SW 1271 (cell line): ENCODE data around the gene C16orf95.
"Not testable (repeated sequence)": the region's sequence is repeated elsewhere in the genome, so short reads cannot be mapped to it uniquely, and the experiment has no call there.

ENCODE experiments used
- DNase-seq, 2 experiments: peaks; one replicate each; lab custom pipeline; 2025; lab: John Stamatoyannopoulos, UW

The C16orf95 gene, protein sequence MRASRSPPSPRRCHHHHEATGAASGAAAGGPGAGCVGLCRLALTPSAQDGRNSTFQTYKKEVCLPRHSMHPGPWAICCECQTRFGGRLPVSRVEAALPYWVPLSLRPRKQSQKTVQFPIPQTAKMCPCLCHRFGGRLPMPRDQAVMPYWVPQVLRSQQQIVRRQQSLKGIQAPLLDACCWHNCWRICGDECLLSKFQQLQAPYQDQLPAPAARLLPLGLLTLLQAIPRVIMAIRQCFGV

DNA sequence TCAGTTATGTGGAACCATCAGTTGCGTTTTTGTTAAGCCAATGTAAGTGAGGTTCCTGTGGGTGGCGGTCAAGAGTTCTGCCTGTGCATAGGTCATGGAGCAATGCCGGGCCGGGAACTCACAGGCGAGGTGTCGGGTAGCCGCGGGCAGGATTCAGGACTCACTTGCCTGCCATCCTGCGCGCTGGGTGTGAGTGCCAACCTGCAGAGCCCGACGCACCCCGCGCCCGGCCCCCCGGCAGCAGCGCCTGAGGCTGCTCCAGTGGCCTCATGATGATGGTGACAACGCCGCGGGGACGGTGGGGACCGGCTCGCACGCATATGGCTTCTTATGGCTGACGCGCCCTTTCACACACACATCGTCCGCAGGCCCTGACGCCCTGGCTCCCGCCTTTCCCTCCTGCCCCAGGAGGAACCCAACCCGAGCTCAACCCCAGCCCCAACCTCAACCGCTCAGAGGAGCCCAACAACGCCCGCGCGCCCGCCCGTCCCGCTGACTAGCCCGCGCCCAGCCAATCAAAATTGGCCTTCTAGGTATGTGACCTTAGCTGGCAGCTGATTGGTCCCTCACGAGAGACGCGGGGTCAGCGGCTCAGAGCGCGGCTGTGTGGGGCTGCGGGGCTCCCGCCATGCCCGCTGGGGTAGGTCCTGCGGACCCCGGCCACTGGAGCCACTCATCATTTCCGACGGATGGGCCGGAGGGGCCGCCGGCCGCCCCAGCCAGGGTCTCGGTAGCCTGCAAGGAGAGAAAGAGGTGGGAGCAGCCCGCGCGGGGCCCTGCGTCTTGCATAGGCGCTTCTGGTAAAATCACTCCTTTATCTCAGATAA lies at the start of gene C16orf95:
Gene C16orf95 (minus strand): TSS at position 470 of the 827 bp plus-strand sequence. CDS start 150 bp downstream, at position 320.
- DNase-seq = peak; percentile 77 to 87

DNA sequence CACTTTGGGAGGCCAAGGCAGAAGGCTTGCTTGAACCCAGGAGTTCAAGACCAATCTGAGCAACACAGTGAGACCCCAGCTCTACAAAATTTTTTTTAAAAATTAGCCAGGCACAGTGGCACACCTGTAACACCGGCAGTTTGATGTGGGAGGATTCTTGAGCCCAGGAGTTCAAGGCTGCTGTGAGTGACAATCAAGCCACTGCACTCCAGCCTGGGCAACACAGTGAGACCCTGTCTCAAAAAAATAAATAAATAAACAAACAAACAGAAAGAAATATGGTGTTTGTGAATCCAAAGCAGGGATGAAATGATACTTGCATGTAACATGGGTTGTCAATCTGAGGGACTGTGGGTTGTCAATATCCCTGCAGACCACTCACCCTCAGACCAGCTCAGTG lies 49.7 kb upstream of the C16orf95 start:
- DNase-seq = no peak

DNA sequence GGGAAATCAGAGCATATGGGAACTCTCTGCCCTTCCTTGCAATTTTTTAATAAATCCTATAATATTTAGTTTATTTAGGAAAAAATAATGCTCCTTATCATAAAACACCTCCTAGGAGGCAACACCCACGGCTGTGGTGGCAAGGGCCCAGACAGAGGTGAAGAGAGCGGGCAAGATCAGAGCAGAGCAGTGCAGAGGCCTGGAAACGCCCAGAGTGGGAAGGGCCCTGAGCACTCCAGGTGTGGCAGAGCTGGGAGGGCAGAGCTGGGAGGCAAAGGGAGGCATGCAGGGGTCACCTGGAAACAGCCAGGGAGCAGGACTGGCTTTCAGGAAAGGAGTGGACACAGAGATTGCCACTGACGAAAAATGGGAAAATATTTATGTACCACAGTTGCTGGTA lies 49.1 kb upstream of the C16orf95 start:
- no peak for DNase-seq

DNA sequence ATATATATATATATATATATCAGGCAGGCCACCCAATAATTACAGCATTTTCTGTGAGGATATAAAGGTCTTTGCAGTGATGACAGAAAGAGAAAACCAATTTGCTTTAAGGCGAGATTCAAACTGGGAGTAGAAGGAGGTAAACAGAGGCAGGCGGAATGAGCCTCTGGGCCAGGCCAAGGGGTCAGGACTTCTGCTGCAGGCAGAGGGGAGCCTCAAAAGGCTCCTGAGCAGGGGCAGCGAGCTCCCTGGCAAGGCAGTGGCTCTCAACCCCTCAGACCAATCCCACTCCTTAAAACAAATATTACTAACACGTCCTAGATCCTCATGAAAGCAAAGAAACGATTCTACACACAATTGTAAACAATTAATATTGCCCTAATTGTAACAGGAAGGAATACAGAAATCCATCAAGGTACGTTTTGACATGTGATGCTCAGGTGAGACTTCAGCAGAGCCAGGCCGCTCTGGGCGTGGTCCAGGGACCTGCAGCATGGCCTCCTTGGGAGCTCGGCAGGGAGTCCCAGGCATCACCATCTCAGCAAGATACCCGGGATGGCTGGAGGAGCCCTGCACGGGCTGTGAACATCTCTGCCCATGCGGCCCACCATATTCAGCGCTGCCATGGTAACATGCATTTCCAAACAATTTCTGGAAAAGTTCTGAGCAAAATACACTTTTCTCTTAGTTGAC lies 48.0 kb upstream of the C16orf95 start:
- DNase-seq = no peak

DNA sequence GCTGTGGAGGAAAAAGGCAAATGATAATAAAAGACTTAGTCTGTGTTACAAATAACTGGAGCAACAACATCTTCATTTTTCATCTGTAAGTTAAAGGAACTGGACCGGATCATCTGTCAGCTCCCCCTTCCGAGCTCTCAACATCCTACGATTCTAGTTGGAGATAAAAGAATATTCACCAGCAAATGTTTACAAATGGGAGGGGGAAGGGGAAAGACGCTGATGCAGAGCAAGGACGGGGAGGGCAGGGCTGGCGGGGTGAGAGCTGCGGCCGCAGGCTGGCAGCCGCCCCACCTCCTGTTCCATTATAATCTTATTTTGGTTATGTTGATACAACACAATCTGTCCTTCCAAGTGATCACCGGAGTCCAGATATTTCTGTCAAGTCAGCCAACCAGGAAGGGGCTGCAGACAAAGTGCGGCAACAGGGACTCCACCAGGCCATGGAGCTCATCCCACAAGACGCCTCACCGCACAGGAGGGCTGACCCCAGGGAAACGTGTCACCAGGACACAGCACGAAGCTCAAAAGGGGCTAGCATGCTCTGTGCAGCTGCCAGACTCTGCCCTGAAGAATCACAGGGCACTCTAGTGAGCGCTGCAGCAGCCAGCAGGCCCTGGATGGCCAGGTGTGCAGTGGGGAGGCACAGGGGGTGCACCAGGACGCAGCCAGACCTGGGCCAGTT lies 46.7 kb upstream of the C16orf95 start:
- no peak for DNase-seq

DNA sequence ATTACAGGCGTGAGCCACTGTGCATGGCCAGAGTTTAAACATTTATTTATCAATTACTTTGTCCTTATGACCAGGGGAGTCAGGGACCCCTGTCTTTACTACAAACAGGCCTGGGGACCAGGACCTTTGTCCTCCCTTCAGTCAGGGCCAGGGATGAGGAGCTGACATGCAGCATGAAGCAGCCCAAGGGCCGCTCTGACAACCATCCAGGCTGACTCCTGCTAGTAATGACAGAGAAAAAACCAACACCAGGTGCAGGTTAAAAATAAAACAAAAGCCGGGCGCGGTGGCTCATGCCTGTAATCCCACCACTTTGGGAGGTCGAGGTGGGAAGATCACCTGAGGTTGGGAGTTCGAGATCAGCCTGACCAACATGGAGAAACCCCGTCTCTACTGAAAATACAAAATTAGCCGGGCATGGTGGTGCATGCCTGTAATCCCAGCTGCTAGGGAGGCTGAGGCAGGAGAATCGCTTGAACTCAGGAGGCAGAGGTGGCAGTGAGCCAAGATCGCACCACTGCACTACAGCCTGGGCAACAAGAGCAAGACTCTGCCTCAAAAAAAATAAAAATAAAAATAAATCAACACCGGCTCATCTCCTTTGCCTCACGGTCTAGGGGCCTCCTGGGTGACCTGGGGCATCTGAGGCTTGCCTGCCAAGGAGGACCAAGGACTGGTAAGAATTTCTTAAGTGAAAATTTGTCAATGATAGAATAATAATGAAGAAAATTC lies 45.8 kb upstream of the C16orf95 start:
- DNase-seq = not testable (repeated sequence)

DNA sequence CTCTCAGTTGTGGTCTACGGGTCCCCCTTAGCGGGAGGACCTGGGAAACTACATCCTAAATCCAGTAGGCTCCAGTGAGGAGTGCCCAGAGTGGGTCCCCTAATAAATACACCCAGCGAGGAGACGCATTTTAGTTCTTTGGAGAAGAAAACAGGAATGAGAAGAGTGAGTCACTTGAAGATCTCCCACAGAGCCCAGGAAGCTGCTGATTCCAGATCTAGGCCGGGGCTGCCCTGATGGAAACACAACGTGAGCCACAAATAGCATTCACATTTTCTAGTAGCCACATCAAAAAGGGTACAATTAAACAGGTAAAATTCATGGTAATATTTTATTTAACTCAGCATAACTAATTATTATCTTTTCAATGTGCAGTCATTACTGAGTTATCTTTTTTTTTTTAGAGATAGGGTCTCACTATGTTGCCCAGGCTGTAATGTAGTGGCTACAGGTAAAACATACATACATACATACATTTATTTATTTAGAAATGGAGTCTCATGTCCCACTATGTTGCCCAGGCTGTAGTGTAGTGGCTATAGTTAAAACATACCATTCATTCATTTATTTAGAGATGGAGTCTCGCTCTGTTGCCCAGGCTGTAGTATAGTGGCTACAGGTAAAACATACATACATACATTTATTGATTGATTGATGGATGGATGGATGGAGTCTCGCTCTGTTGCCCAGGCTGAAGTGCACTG lies 44.9 kb upstream of the C16orf95 start:
- DNase-seq = no peak

DNA sequence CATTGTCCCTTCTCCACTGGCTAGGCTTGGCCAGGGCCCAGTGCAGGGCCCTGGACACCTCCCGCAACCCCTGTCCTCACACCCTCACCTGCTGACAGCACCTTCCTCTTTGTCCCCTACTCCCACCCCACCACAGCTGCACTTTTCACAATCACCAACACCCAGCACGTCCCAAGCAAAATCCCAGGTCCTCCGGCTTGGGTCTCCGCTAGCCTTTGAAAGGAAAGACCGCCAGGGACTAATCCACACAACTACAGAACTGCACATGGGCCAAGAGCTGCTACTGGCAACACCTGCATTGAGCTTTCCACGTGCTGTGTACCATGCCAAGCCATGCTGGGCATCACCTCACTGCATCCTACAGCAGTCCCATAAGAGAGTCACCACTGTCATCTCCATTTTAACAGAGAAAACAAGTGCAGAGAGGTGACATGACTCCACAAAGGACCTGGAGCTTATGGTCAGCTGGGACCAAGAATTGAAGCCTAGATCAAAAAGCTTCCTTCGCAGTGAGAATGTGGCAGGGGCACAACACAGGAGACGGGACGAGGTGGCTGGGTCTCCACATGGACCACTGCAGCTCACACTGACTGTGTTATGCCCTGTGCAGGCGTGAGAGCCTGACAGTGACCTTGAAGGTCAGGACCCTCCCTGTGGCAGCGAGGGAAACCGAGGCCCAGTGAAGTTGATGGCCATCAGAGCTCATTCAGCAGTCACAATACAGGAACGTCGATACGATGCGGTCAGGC lies 43.8 kb upstream of the C16orf95 start:
- DNase-seq = no peak

DNA sequence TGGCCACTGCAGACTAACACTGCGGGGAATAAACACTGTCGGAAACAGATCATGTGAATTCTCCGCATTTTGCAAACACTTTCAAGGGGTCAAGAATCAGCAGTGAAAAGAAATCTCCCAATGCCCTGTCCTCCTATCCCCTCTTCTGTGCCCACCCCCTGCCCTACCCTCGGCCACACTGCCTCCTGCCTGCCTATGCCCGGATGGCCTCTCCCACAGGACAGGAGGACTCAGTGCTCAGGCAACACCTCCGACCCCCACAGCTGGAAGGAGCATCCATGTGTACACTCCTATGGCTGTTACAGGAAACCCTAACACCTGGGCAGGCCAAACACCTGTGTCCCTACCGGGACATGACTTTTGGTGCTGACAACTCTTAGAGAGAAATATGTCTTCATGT lies 41.9 kb upstream of the C16orf95 start:
- DNase-seq = no peak

DNA sequence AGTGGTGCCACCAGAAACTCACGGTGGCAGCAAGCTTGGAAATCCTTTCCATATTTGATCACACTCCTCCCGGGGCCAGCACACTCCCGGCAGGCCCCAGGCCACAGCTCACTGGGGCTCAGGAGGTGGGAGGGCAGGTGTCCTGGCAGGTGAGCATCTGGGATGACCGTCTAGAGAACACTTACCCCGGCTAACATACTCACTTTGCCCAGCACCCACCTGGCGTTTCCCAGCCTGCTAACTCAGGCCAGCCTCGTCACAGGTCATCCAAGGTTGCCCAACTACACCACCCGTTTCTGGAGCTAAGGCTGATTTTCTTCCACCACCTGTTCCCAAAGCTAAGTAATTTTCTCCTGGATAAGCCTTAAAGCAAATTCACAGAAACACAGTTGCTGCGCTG lies 41.5 kb upstream of the C16orf95 start:
- DNase-seq = no peak

DNA sequence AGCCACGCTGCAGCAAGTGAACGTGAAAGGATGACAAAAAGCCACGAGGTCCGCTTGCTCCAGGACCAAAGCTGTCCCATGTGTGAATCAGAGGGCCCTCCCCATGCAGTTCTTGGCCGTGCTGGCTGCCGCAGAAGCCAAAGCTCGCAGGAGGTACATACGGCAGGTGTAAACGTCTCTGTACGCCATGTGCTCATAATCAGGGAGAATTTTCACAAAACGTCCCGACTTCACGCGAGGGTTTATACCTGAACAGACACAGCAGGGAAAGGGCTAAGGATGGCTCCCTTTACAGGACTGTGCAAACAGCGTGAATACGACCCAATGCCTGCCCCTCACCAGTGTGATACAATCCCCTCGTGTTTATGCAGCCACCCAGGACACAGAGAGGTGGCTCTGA lies 41.1 kb upstream of the C16orf95 start:
- DNase-seq = no peak

DNA sequence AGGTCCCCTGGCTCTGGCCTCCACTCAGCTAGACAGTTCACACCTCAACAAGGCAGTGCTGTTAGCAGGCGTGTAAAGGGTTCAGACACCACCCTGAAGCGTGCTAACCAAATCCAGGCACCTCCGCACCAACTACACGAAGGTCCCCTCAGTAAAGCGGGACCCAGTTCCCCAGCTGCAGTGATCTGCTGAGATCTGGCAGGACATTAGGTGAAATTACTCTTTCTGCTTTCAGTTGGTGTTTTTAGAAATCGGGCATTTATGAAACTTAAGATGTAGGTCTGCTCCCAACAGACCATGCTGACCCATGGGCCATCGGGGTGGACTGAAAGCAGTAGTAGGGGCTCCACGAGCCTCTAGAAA lies 39.3 kb upstream of the C16orf95 start:
- DNase-seq = no peak

DNA sequence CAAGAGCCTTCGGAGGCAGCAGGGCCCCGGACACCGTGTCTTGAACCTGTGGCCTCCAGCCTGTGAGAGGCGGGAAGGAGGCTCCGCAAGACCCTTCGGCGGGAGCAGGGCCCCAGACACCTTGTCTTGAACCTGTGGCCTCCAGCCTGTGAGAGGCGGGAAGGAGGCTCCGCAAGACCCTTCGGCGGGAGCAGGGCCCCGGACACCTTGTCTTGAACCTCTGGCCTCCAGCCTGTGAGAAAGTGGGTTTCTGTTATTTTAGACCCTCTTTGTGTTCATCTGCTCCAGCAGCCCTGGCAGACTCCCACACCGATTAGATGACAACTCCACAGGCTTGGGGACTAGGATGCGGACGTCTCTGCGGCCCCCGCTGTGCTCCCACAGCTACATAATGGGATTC lies 36.4 kb upstream of the C16orf95 start:
- no peak for DNase-seq

DNA sequence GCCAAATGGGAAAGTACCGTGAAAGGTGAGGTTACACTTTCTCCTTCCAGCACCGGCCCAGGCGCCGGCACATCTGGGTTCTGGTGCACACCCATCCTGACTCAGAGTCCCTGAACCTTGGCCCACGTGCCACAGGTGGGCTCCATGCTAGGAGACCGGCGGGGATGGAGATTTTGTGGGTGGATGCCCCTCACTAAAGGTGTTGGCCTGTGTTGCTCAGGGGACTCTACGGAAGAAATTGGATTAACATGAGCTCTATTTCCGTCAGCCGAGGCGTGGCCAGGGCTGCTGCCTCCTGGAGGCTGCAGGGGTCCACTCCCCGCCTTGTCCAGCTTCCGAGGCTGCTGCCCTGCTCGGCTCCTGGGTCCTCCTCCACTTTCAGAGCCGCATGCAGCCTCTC lies 35.6 kb upstream of the C16orf95 start:
- DNase-seq = no peak

DNA sequence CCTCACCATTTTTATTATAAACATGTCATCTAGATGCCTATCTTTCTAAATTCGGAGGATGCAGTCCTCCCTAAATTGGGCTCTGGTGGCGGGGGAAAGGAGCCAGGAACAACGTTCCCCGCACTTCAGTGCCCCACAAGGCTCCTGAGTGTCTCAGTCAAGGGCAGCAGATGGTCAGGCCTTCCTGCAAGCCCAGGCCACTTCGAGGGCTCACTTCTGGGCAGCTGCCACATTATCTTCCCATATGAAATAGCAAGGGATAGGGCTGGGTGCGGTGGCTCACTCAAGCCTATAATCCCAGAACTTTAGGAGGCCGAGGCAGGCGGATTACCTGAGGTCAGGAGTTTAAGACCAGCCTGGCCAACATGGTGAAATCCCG lies 34.1 kb upstream of the C16orf95 start:
- no peak for DNase-seq

DNA sequence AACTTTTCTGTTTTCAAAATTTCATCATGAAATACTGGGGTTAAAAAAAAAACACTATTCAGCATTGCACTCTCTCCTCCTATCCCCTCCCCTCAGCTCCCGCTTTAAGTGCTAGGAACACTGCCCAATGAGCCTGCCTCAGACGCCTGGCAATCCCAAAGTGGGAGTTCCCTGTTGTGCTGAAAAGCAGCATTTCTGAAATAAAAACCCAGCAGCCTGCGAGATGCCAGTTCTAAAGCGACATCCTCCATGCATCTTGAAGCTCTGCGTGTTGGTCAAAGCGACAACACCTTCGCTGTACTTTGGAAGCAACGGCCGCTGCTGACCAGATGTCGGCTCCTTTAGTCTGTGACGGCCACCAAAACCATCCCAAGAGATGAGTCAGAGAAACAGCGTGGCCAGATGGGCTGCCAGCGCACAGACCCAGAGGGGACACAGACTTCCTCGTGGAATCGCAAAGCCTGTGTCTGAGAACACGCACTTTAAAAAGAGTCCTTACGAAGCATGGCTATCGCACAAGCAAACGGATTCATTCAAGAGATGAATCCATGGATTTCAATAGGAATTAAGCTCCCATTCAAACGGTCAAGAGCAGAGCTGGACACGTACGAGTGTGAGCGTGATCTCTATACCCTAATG lies 33.6 kb upstream of the C16orf95 start:
- DNase-seq = no peak

DNA sequence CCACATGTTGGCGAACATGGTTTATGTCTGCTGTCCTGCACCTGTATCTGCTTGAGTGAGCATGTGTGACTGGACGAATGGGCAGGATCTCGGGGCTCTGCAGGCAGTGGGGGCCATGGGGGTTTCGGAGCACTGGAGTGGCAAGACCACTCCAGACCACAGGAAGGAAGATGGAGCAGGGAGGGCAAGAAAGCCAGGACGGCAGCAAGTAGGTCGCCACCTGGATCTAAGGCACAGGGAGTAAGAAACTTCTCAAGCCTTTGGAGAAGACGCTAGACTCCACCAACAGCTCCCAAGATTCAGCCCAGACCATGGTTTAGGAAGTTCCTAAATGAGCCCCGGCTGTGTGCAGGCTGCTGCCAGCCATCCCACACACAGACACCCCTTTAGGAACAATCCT lies 32.8 kb upstream of the C16orf95 start:
- no peak for DNase-seq

DNA sequence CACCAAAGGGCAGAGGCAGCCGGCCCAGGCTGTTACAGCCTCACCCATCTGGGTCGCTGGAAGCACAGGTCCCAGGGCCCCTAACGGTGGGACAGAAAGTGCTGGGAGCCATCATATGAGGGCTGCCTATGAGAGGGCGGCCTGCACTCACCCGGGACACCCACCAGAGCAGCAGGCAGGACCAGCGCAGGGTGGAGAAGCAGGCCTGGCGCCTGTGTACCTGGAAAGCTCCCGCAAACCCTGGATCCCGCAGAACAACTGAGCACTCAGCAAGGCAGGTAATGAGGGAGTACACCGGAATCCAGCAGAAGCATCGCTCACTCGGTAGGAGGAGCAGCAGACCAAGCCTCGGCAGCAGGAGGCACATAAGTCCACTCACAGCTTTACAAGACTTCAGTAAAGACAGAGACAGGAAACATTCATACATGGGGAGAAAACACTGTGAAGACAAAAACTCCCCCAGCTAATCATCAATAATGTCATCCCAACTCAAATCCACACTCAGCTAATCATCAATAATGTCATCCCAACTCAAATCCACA lies 31.5 kb upstream of the C16orf95 start:
- DNase-seq = no peak

DNA sequence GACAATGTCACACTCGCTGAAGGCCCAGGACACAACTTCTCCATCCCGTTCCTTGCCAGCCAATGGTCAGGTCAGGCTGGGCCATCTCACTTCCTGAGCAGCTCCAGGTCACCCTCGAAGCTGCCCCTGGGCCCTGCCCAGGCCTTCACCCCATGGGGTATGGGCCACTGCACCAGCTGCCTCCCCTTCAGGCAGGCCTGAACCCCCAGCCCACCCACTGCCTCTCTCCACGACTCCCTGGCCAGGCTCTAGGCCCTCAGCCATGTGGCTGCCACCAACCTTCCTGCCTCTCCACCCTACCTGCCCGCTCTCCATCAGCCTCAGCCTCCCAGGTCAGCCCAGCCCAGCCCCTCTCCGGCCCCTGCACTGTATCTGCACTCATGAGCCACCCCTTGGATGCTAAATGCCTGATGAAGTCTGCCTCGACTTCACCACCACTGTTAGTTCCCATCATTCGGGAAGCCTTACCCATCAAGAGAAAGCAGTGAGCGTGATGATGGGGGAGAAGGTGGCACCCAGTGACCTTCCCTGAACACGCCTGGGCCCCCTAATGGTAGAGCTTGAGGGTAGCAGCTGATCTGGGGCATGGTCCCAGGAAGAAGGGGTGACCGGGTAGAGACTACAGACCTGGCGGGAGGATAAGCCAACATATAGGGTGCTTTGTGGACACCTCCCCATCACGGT lies 30.9 kb upstream of the C16orf95 start:
- DNase-seq = no peak
